Measurements from ENCODE around the gene PKIB.
"Not testable (repeated sequence)": the region's sequence is repeated elsewhere in the genome, so short reads cannot be mapped to it uniquely, and the experiment has no call there.

PKIB gene

GRCh38 chr6:122713138-122713537, 102.9 kb downstream of the PKIB start:
- DNase-seq: no peak

DNA sequence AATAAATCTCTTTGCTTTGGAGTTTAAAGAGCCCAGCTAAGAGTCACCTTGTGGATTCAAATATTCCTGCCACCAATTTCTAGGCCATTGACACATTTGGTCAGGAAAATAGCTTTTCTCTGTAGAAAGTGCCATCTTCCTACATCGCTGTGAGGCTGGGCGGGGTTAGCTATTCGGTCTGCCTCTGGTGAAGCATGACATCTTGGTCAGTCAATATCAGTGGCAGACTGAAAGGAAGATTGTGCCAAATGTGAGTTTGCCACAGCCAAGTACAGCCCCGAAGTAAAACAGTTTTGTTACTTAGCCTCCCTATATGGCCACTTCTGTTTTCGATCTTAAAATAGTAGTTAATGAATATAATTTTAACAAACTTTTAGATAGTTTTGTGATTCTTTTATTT, 103.9 kb downstream of the PKIB start:
- no peak for DNase-seq

DNA sequence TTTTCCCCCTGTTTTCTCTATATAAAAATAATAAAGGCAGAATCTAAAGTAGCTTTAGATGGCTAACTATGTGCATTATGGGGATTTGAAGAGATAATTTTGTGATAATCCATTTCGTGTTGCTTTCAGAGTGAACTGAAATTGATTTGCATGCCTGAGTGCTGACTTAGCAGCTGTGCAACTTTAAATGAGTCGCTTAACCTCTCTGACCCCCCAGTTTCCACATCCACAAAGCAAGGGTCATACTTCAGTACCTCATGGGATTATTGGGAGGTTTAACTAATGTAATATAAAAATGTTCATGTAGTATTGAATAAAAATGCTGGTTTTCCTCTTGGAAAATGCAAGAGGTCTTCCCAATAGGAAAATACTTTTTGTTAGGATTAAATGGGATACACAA, 105.5 kb downstream of the PKIB start:
- DNase-seq: no peak

- peak; percentile 66 for DNase-seq
Measured at GRCh38 chr6:122717350-122717749, 107.1 kb downstream of the PKIB start.

DNA sequence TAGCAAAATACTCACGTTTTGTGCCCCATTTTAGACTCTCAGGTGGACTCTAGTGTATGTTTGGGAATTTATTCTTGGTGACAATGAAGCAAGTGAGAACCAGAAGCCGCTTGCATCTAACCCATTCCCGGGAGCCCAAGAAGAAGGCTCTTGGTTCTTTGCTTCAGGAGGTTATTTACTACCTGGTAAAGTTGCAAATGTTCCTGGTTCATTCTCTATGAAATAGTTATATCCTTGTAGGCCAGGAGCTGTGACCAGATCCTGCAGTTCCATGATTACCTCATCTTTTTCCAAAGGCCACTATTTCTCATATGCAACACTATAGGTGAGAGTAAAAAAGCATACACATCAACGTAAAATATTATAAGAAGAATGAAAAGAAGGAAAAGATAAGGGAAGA, 108.4 kb downstream of the PKIB start:
- no peak for DNase-seq

DNA sequence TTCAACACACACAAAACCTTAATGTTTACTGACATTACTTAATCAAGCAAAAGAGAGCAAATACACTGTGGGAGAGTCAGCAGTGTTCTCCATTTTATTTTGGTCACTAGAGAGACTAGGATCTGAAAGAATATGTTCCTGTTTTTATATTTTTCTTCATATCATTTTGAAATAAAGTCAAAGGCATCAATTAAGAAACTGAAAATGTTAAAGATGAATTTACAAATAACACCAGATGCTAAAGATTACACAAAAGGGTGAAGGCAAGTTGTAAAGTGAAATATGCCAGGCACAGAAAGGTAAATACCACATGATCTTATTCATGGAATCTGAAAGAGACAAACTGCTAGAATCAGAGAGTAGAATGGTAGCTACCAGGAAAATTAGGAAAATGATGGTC, 109.0 kb downstream of the PKIB start:
- DNase-seq: no peak

DNA sequence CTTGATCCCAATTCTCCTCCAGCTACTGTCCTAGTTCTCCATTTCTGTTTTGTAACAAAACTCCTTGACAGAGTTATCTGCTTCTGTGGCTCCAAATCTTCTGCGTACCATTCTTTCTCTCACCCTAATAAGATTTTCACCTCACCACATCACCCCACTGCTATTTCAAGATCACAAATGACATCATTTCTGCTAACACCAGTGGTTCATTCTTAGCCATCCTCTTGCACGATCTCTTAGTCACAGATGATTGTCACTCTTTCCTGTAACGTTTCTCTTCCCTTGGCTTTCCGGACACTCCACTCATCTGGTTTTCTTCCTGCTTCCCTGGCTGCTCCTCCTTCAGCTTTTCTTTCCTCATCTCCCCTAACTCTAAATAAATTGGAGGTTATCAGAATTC, 112.5 kb downstream of the PKIB start:
- no peak for DNase-seq

DNA sequence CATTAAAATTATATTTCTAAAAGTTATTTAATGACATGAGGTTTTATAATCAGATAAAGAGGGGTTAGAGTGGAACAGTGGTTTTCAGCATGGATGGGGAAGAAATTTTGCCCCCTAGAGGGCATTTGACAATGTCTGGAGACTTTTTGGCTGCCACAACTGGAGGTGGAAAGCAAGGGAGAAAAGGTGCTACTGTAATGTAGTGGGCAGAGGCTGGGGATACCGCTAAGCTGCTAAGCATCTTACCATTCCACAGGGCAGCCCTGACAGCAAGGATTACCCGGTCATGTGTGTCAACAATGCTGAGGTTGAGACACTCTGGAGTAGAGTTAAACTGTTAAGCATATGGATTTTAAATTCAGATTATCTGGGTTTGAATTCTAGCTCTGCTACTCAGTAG, 116.4 kb downstream of the PKIB start:
- DNase-seq: no peak

DNA sequence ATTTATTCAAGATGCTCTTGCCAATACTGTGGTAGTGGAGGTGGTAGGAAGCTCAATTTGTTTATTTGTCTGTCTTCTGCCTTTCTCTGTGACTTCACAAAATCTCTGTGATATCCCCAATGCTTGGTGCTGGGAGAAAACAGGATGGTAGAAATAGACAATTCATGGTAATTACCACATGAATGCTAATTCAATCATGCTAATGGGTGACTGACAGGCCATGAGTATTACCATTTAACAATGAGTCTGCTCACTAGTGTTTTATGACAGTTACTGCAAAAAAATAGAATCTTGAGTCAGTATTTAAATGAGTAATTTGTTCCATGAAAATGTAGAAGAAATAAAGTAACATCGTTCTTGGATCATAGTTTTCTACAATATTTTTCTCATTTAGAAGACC, 117.0 kb downstream of the PKIB start:
- DNase-seq: no peak

DNA sequence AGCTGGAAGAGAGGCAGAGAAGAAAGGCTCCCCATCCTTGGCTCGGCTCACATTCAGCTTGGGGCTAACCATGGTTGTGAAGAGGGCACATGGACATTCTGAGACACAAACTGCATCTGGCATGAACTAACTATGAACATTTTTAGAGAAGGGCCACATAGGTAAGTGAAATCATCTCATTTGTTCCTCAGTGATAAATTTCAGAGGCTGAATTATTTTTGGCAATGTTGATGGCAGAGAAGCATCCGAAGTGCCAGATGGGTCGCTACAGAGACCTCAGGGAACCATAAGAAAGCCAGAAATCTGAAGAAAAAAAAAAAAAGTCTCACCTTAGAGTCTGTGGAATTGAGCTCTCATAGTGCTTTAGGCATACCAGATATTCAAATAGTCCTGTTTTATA, 120.1 kb downstream of the PKIB start:
- no peak for DNase-seq

DNA sequence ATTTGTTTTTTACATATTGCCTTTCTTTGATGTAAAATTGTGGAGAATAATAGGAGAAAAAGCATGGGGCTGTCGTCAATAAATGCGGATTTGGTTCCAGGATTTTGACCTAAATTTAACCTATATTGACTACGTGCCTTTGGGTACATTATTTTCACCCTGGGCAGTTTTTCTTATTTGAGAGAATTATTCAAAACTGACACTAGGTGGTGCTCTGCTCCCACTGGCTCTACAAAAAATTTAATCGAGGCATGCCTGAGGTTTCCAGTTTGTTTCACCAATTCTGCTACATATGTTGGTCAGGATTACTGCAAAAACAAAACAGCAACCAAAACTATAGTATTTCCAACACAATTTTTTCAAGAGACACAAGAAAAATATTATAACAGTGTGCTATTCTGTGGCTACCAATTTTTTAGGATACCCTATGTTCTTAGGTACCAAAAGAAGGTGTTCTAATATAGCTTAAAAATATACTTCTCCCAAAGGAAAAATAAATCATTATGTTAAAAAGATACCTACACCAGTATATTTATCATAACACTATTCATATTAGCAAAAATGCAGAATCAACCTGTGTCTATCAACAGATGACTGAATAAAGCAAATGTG, 120.7 kb downstream of the PKIB start:
- DNase-seq: no peak

DNA sequence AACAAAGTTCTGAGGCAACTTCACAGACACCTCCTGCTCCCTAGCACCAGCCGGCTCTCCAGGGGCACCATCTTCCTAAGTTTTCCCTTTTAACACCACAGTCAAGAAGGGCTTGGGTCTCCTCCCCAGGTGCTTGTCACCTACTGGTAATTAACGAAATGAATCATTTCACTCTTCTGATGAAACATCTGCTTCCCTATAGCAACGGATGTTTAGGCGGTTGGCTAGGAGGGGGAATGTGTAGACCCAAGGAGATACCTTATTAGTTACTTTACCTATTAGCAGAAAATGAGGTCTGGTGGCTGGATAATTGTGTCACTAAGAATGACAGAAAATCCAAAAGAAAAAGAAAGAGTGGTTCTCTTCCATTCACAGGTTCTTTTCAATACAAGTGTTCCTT, 123.1 kb downstream of the PKIB start:
- DNase-seq: no peak

GRCh38 chr6:122734529-122735395, 124.6 kb downstream of the PKIB start:
- no peak for DNase-seq

GRCh38 chr6:122735582-122735981, 125.4 kb downstream of the PKIB start:
- no peak for DNase-seq

DNA sequence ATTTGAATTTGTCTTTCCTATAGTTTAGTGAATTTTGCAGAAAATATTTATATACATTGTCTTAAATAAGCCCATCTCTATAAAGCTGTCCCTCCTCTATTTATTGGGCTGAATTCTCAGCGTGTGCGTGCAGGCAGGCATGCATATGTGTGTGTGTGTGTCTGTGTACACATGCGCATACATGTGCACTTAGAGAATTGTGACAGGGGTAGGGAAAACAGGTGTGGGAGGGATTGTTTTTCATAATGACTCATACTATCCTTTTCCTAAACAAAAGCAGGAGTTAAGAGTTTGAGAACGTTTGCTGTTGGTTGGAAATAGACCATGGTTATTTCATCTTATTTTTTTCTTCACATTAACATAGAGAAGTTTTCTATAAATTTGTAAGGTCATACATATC, 126.0 kb downstream of the PKIB start:
- peak; percentile 35 for DNase-seq

GRCh38 chr6:122736616-122737015, 126.4 kb downstream of the PKIB start:
- DNase-seq: no peak

- no peak for DNase-seq
Measured at GRCh38 chr6:122740091-122740490, 129.9 kb downstream of the PKIB start.

DNA sequence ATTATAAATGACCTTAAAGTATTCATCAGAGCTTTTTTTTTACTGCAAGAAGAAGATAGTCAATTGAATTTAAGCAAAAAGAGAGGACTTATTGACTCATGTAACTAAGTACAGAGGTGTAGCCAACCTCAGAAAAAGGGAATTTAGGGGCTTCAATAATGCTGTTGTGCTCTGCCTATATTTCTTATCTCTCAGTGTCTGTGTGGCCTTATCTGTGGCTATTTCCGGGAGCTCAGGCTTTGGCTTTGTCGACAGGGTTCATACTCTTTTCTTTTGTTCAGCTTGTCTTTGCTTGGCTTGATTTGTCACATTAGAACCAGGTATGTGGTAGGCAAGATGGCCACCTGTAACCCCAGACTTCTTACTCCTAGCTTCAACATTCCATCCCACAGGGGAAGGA, 130.7 kb downstream of the PKIB start:
- no peak for DNase-seq

- peak; percentile 45 for DNase-seq
Measured at GRCh38 chr6:122744247-122744646, 134.0 kb downstream of the PKIB start.

DNA sequence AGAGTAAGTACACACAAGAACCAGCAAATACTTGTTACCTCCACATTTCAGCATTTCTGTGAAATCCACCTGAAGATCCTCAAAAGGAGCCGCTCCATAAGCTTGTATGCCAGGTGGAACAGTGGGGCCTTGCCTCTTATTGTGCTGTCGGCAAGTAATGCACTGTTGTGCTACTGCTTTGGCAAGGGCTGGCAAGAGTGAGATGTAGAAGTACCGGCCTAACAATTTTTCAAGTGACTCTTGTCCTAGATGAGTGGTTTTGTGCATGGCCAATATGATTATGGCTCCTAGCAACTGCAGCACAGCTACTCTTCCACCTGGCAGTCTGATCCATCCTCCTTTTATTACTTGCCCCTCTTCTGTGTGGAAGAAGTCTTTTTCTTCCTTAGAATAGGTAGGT, 134.7 kb downstream of the PKIB start:
- peak; percentile 54 for DNase-seq

- DNase-seq: no peak
Measured at GRCh38 chr6:122746688-122747087, 136.5 kb downstream of the PKIB start.

DNA sequence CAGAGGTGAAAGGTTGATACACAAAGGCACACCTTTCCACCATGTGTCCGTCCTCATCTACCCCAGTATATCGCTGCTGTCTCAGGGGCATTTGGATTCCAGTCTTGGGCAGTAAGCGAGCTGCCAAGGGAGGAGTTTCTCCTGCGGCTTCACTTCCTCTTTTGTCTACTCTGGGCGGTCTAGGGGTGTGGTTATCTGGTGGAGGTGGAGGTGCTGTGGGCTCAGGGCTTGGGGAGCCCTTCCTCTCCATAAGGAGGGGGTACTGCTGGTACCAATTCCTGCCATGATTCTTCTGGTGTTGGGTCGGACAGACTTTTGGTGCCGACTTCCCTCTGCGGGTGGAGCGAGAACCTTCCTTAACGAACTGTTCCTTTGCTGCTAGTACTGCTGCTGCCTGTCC, 137.4 kb downstream of the PKIB start:
- no peak for DNase-seq

GRCh38 chr6:122748945-122749344, 138.7 kb downstream of the PKIB start:
- not testable (repeated sequence) for DNase-seq

DNA sequence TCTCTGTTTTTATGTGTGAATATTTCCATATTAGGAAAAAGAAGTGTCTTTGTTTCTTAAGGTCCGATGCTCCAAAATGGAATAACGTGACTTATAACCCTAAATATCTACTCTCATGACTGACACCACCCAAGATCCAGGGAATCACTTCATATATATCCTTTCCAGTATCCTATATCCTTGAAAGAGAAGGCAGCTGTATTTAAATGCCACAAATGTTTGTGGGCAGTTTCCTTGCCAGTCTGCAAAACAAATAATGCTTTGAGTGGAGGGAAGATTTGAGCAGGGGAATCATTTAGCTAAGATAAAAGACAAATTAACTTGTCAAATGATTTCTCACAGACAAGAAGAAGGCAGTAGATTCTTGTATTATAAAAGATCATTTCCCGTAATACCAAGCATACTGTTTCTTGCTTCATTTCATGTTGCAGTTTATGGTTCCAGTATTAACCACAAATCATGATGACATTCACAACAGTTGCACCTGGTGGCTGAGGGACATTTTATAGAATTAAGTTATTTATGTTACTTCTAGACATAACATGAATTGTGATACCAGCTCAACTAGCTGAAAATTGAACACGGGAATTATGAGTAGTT, 139.3 kb downstream of the PKIB start:
- no peak for DNase-seq

All from NCI-H1092 (cell line).